Astrocyte (in vitro differentiated cells and primary cell): ENCODE results near the gene CPXM2. TPM values are rescaled to one million over a fixed set of nuclear protein-coding genes. Genes with fewer than 3 reads are reported as not detected.

Experiments used
- DNase-seq: peaks from one replicate; pipeline ENCODE4 v3.0.0-alpha.2; 2010; ENCODE audit warnings: low read depth
- FAIRE-seq: peaks from 2 replicates; lab custom pipeline; 2011; peaks lifted over from hg19 to GRCh38; lab: Jason Lieb, UNC
- H2AFZ ChIP-seq: 2 replicates; pipeline ENCODE4 v1.6.0; 2012; ENCODE audit warnings: low read depth, low read length, inconsistent platforms
- H3K27ac ChIP-seq: 2 replicates; pipeline ENCODE4 v1.5.1; 2011; ENCODE audit warnings: low read depth, low read length, inconsistent platforms
- H3K27me3 ChIP-seq: 2 replicates; pipeline ENCODE4 v1.6.0; 2011; ENCODE audit warnings: low read length, inconsistent platforms; ENCODE audit not compliant: insufficient read depth
- H3K36me3 ChIP-seq: 2 replicates; pipeline ENCODE4 v1.5.1; 2011; ENCODE audit warnings: low read length, inconsistent platforms; ENCODE audit not compliant: insufficient read depth
- H3K4me1 ChIP-seq: 2 replicates; pipeline ENCODE4 v1.5.1; 2011; ENCODE audit warnings: low read length, inconsistent platforms; ENCODE audit not compliant: insufficient read depth
- H3K4me2 ChIP-seq: 2 replicates; pipeline ENCODE4 v1.6.0; 2012; ENCODE audit warnings: low read length, inconsistent platforms
- H3K4me3 ChIP-seq: 2 replicates; pipeline ENCODE4 v1.5.1; 2011; ENCODE audit warnings: low read depth, mild to moderate bottlenecking, low read length, inconsistent platforms; ENCODE audit not compliant: insufficient read depth
- H3K79me2 ChIP-seq: 2 replicates; pipeline ENCODE4 v1.6.0; 2012; ENCODE audit warnings: mild to moderate bottlenecking, low read length, inconsistent platforms; ENCODE audit not compliant: insufficient read depth
- H3K9ac ChIP-seq: 2 replicates; pipeline ENCODE4 v1.6.0; 2012; ENCODE audit warnings: mild to moderate bottlenecking, low read length, inconsistent platforms
- H3K9me3 ChIP-seq: 2 replicates; pipeline ENCODE4 v1.5.1; 2012; ENCODE audit warnings: low read depth, mild to moderate bottlenecking, low read length, inconsistent platforms; ENCODE audit not compliant: insufficient read depth
- H4K20me1 ChIP-seq: 2 replicates; pipeline ENCODE4 v1.6.0; 2012; ENCODE audit warnings: low read length, inconsistent platforms; ENCODE audit not compliant: insufficient read depth
- H3K27ac Mint-ChIP-seq: one replicate; pipeline ENCODE4 v1.8.0; 2021; ENCODE audit warnings: mild to moderate bottlenecking, mixed read lengths; ENCODE audit not compliant: unreplicated experiment
- H3K27me3 Mint-ChIP-seq: one replicate; pipeline ENCODE4 v1.8.0; 2021; ENCODE audit warnings: low read depth, mixed read lengths; ENCODE audit not compliant: unreplicated experiment
- H3K36me3 Mint-ChIP-seq: one replicate; pipeline ENCODE4 v1.8.0; 2021; ENCODE audit warnings: low read depth, mixed read lengths; ENCODE audit not compliant: unreplicated experiment
- H3K4me1 Mint-ChIP-seq: one replicate; pipeline ENCODE4 v1.8.0; 2021; ENCODE audit warnings: low read depth, mixed read lengths; ENCODE audit not compliant: unreplicated experiment
- H3K4me3 Mint-ChIP-seq: one replicate; pipeline ENCODE4 v1.8.0; 2021; ENCODE audit warnings: mild to moderate bottlenecking, moderate library complexity, mixed read lengths; ENCODE audit not compliant: unreplicated experiment
- H3K9me3 Mint-ChIP-seq: one replicate; pipeline ENCODE4 v1.8.0; 2021; ENCODE audit warnings: mild to moderate bottlenecking, mixed read lengths; ENCODE audit not compliant: unreplicated experiment
- CTCF ChIP-seq: IDR thresholded peaks from 2 replicates; pipeline ENCODE4 v1.5.1; 2011; ENCODE audit warnings: low read depth, mild to moderate bottlenecking, inconsistent platforms, low read length, moderate library complexity; ENCODE audit not compliant: insufficient read depth
- EZH2 ChIP-seq: IDR thresholded peaks from 2 replicates; pipeline ENCODE4 v1.6.1; 2012; ENCODE audit warnings: mild to moderate bottlenecking, low read length, inconsistent platforms; ENCODE audit not compliant: insufficient read depth
- total RNA-seq: library from RNA; stranded (reverse); gene quantifications from 2 replicates; pipeline ENCODE4 v1.2.1, GENCODE V29; 2021

Gene CPXM2
- total RNA-seq, 1 donor from 2014 or later, result 5.2 TPM

- no peak overlapping the region for H3K4me3 Mint-ChIP-seq
- H3K4me3 ChIP-seq, result no peak overlapping the region
- H3K27ac ChIP-seq, result no peak overlapping the region
- H3K36me3 ChIP-seq, result no peaks in the 10 kb centered on the region
- TF ChIP-seq CTCF, result no peak
- TF ChIP-seq EZH2, result no peak
- peaks cover 2% of the 10 kb centered on the region for H3K9me3 Mint-ChIP-seq
- H3K4me1 Mint-ChIP-seq, result peaks cover 6% of the 10 kb centered on the region
- no peak overlapping the region for H3K4me2 ChIP-seq
- H2AFZ ChIP-seq, result no peak overlapping the region
- H3K9ac ChIP-seq, result no peak overlapping the region
- no peaks in the 10 kb centered on the region for H3K9me3 ChIP-seq
- H3K79me2 ChIP-seq, result no peaks in the 10 kb centered on the region
- peaks cover 4% of the 10 kb centered on the region for H3K27me3 Mint-ChIP-seq
- no peak overlapping the region for H3K27ac Mint-ChIP-seq
- H3K36me3 Mint-ChIP-seq, result no peaks in the 10 kb centered on the region
- H3K27me3 ChIP-seq, result no peaks in the 10 kb centered on the region
- DNase-seq (no peak), FAIRE-seq (no peak)
- no peaks in the 10 kb centered on the region for H4K20me1 ChIP-seq
- no peaks in the 10 kb centered on the region for H3K4me1 ChIP-seq
Observed at GRCh38 chr10:123938890-123939289, 47.3 kb upstream of the CPXM2 start.

GRCh38 chr10:123936426-123936825 lies 44.8 kb upstream of the CPXM2 start:
- Histone ChIP-seq H3K27ac (no peak overlapping the region), H3K9ac (no peak overlapping the region), H3K36me3 (no peaks in the 10 kb centered on the region), H3K4me1 (no peaks in the 10 kb centered on the region), H3K9me3 (no peaks in the 10 kb centered on the region), H3K4me3 (no peak overlapping the region), H4K20me1 (no peaks in the 10 kb centered on the region), H3K4me2 (no peak overlapping the region), H3K79me2 (no peaks in the 10 kb centered on the region), H3K27me3 (no peaks in the 10 kb centered on the region), H2AFZ (no peak overlapping the region)
- H3K9me3 Mint-ChIP-seq, result peaks cover 6% of the 10 kb centered on the region
- TF ChIP-seq CTCF (no peak), EZH2 (no peak)
- H3K36me3 Mint-ChIP-seq, result no peaks in the 10 kb centered on the region
- no peaks in the 10 kb centered on the region for H3K4me1 Mint-ChIP-seq
- DNase-seq (no peak), FAIRE-seq (no peak)
- H3K27me3 Mint-ChIP-seq, result peaks cover 13% of the 10 kb centered on the region
- H3K27ac Mint-ChIP-seq, result no peak overlapping the region
- H3K4me3 Mint-ChIP-seq, result no peak overlapping the region

DNA sequence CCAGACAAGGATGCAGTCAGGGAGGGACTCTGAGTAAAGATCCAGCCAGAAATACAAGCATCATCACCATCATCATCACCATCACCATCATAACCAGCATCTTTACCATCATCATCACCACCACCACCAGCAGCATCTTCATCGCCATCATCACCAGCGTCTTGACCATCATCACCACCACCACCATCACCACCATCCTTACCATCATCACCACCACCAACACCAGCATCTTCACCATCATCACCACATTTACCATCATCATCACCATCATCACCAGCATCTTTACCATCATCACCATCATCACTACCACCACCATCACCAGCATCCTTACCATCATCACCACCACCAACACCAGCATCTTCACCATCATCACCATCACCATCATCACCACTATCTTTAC lies 44.1 kb upstream of the CPXM2 start:
- H4K20me1 ChIP-seq, result no peaks in the 10 kb centered on the region
- H3K27me3 ChIP-seq, result no peaks in the 10 kb centered on the region
- no peak overlapping the region for H3K9ac ChIP-seq
- no peaks in the 10 kb centered on the region for H3K4me1 ChIP-seq
- Mint-ChIP-seq H3K4me3 (no peak overlapping the region), H3K4me1 (no peaks in the 10 kb centered on the region), H3K27ac (no peak overlapping the region), H3K27me3 (peaks cover 13% of the 10 kb centered on the region), H3K36me3 (no peaks in the 10 kb centered on the region), H3K9me3 (peaks cover 12% of the 10 kb centered on the region)
- no peak for DNase-seq
- H2AFZ ChIP-seq, result no peak overlapping the region
- no peak overlapping the region for H3K4me3 ChIP-seq
- TF ChIP-seq EZH2, result no peak
- no peak for TF ChIP-seq CTCF
- no peak overlapping the region for H3K4me2 ChIP-seq
- no peak for FAIRE-seq
- H3K79me2 ChIP-seq, result no peaks in the 10 kb centered on the region
- H3K36me3 ChIP-seq, result no peaks in the 10 kb centered on the region
- H3K27ac ChIP-seq, result no peak overlapping the region
- no peaks in the 10 kb centered on the region for H3K9me3 ChIP-seq
